HCT116 (cell line): ENCODE data around the gene PGM2L1. TPM values are rescaled to one million over a fixed set of nuclear protein-coding genes. Genes with fewer than 3 reads are reported as not detected.

Experiments
- ATAC-seq: fragments of 200-7000 bp; cut with Tn5 transposase; 2 replicates; pipeline ENCODE4 v1.9.1; 2020; ENCODE audit warnings: mild to moderate bottlenecking, moderate library complexity
- BruUV-seq: library from RNA; stranded (reverse); fragments of 400-500 nt; replicated peaks from 2 replicates; lab custom pipeline; 2021; lab: Mats Ljungman, UMichigan
- CTCF ChIA-PET: fragments of 300-600 bp; sonication (Branson Sonifier 250); formaldehyde crosslinking; loops from one replicate; lab custom pipeline; 2021; ENCODE audit warnings: antibody characterized with exemption; lab: Charles Lee
- POLR2A ChIA-PET: fragments of 300-600, 350-600 bp; sonication (Branson Sonifier 250); formaldehyde crosslinking; loops from one replicate; lab custom pipeline; 2021; ENCODE audit warnings: antibody characterized with exemption; lab: Charles Lee
- RAD21 ChIA-PET, 2 experiments: fragments of 300-600 bp; sonication (Branson Sonifier 250); formaldehyde crosslinking; loops; one replicate each; lab custom pipeline; 2023; ENCODE audit warnings: low total read pairs in 2 of 2; ENCODE audit not compliant: uncharacterized antibody in 2 of 2, unreplicated experiment in 2 of 2, low non-redundant PET in 1 of 2; lab: Charles Lee
- DNase-seq: peaks from one replicate; pipeline ENCODE4 v3.0.0-alpha.2; 2010; ENCODE audit warnings: low read depth, low spot score
- H2AFZ ChIP-seq: fragments of 200-600 bp; shearing (Covaris generic), sonication (generic); 2 replicates; pipeline ENCODE4 v1.6.1; 2017; ENCODE audit warnings: low read depth, mixed run types, mixed read lengths, antibody characterized with exemption, low read length; ENCODE audit not compliant: poor library complexity, severe bottlenecking
- H3K27ac ChIP-seq: 2 replicates; pipeline ENCODE4 v1.5.1; 2012; ENCODE audit warnings: low read depth, low read length
- H3K27me3 ChIP-seq: fragments of 200-600 bp; sonication (generic); 2 replicates; pipeline ENCODE4 v1.6.1; 2016; ENCODE audit warnings: mixed run types, low read length, mixed read lengths; ENCODE audit not compliant: insufficient read depth
- H3K36me3 ChIP-seq, 2 experiments: fragments of 200-500 bp in 1 of 2; fragments of 200-600 bp in 1 of 2; sonication (Bioruptor generic) in 1 of 2; sonication (generic) in 1 of 2; 2 replicates each; pipeline versions ENCODE4 v1.5.1 to v1.6.1; 2014 to 2016; ENCODE audit warnings: low read length in 2 of 2, inconsistent platforms in 1 of 2, mixed read lengths in 1 of 2, mixed run types in 1 of 2; ENCODE audit not compliant: insufficient read depth in 2 of 2, control insufficient read depth in 1 of 2
- H3K4me1 ChIP-seq, 2 experiments: fragments of 200-600 bp in 1 of 2; sonication (generic) in 1 of 2; 2 replicates each; pipeline versions ENCODE4 v1.5.1 to v1.6.1; 2012 to 2017; ENCODE audit warnings: low read length in 2 of 2, inconsistent platforms in 1 of 2, mild to moderate bottlenecking in 1 of 2, mixed read lengths in 1 of 2, mixed run types in 1 of 2, moderate library complexity in 1 of 2; ENCODE audit not compliant: insufficient read depth in 2 of 2, control insufficient read depth in 1 of 2
- H3K4me2 ChIP-seq: fragments of 200-600 bp; sonication (generic); 2 replicates; pipeline ENCODE4 v1.6.1; 2017; ENCODE audit warnings: mixed run types, low read length, mixed read lengths
- H3K4me3 ChIP-seq, 2 experiments: fragments of 200-600 bp in 1 of 2; sonication (generic) in 1 of 2; replicated peaks in 1 of 2; 2 replicates each; pipeline ENCODE4 v1.5.1; 2011 to 2016; ENCODE audit warnings: low read length in 2 of 2, control low read depth in 1 of 2, low read depth in 1 of 2, mild to moderate bottlenecking in 1 of 2, mixed read lengths in 1 of 2, mixed run types in 1 of 2
- H3K79me2 ChIP-seq: fragments of 200-600 bp; sonication (generic); 2 replicates; pipeline ENCODE4 v1.6.1; 2017; ENCODE audit warnings: mild to moderate bottlenecking, mixed run types, low read length, moderate library complexity, mixed read lengths; ENCODE audit not compliant: insufficient read depth
- H3K9ac ChIP-seq: fragments of 200-600 bp; sonication (generic); 2 replicates; pipeline ENCODE4 v1.6.1; 2016; ENCODE audit warnings: low read length, mixed read lengths
- H3K9me2 ChIP-seq: fragments of 200-600 bp; sonication (generic), shearing (Covaris generic); 2 replicates; pipeline ENCODE4 v1.6.1; 2017; ENCODE audit warnings: mixed run types, mild to moderate bottlenecking, moderate library complexity; ENCODE audit not compliant: insufficient read depth
- H3K9me3 ChIP-seq, 2 experiments: fragments of 200-500 bp in 1 of 2; fragments of 200-600 bp in 1 of 2; sonication (Bioruptor generic) in 1 of 2; sonication (generic) in 1 of 2; 2 replicates each; pipeline ENCODE4 v1.6.1; 2014 to 2017; ENCODE audit warnings: low read length in 2 of 2, mixed read lengths in 2 of 2, inconsistent platforms in 1 of 2, low read depth in 1 of 2, mild to moderate bottlenecking in 1 of 2, mixed run types in 1 of 2, moderate library complexity in 1 of 2; ENCODE audit not compliant: control insufficient read depth in 1 of 2, insufficient read depth in 1 of 2
- H4K20me1 ChIP-seq: fragments of 200-600 bp; sonication (generic), shearing (Covaris generic); 2 replicates; pipeline ENCODE4 v1.6.1; 2017; ENCODE audit warnings: mixed run types, mild to moderate bottlenecking, moderate library complexity; ENCODE audit not compliant: insufficient read depth
- CBX3 ChIP-seq: IDR thresholded peaks from 2 replicates; pipeline ENCODE4 v1.6.1; 2012; ENCODE audit warnings: low read depth
- EZH2 ChIP-seq: fragments of 200-600 bp; sonication (generic); IDR thresholded peaks from 2 replicates; pipeline ENCODE4 v1.6.1; 2017; ENCODE audit warnings: antibody characterized with exemption, mixed run types
- EZH2phosphoT487 ChIP-seq: fragments of 200-600 bp; IDR thresholded peaks from 2 replicates; pipeline ENCODE4 v1.6.1; 2018; ENCODE audit warnings: antibody characterized with exemption, borderline replicate concordance
- POLR2A ChIP-seq: IDR thresholded peaks from 2 replicates; pipeline ENCODE4 v1.7.0; 2011; ENCODE audit warnings: borderline replicate concordance; ENCODE audit not compliant: insufficient read depth, insufficient read length; ENCODE audit errors: extremely low read depth
- SIN3A ChIP-seq: IDR thresholded peaks from 2 replicates; pipeline ENCODE4 v1.6.1; 2012; ENCODE audit warnings: low read depth
- SP1 ChIP-seq: IDR thresholded peaks from 2 replicates; pipeline ENCODE4 v1.6.1; 2012; ENCODE audit warnings: low read depth
- YY1 ChIP-seq: IDR thresholded peaks from 2 replicates; pipeline ENCODE4 v1.6.1; 2011; ENCODE audit warnings: low read length, low read depth, moderate library complexity, mild to moderate bottlenecking; ENCODE audit not compliant: insufficient replicate concordance; ENCODE audit errors: extremely low read depth
- ZNF274 ChIP-seq: fragments of 200-500 bp; sonication (Bioruptor generic); IDR thresholded peaks from 2 replicates; pipeline ENCODE4 v1.6.1; 2014; ENCODE audit warnings: mild to moderate bottlenecking, low read depth, low read length, inconsistent platforms
- intact Hi-C: fragments of 100-400 bp; cut with micrococcal nuclease; formaldehyde crosslinking; loops from 2 replicates; pipeline ENCODE4 v1.10.0; 2022
- total RNA-seq: library from RNA; stranded (reverse); gene quantifications from one replicate; pipeline ENCODE4 v1.2.1, GENCODE V29; 2021; ENCODE audit not compliant: unreplicated experiment
- TF ChIP-seq, protein P1 (sequence below), 3 experiments: fragments of 200-600 bp in 1 of 3; sonication (generic) in 1 of 3; IDR thresholded peaks in 2 of 3; conservative IDR thresholded peaks in 1 of 3; 2 replicates each; pipeline ENCODE4 v1.5.1; 2012 to 2017; ENCODE audit warnings: low read depth in 2 of 3, low read length in 2 of 3, antibody characterized with exemption in 1 of 3, borderline replicate concordance in 1 of 3, control low read depth in 1 of 3, mild to moderate bottlenecking in 1 of 3, mixed read lengths in 1 of 3, mixed run types in 1 of 3, moderate library complexity in 1 of 3; ENCODE audit not compliant: insufficient read depth in 1 of 3
- TF ChIP-seq, protein P2 (sequence below): IDR thresholded peaks from 2 replicates; pipeline ENCODE4 v1.6.1; 2012
- TF ChIP-seq, protein P3 (sequence below): IDR thresholded peaks from 2 replicates; pipeline ENCODE4 v1.6.1; 2012
- TF ChIP-seq, protein P4 (sequence below): IDR thresholded peaks from 2 replicates; pipeline ENCODE4 v1.6.1; 2011; ENCODE audit warnings: mild to moderate bottlenecking, low read length, moderate library complexity; ENCODE audit not compliant: insufficient replicate concordance; ENCODE audit errors: extremely low read depth
- TF ChIP-seq, protein P5 (sequence below): IDR thresholded peaks from 2 replicates; pipeline ENCODE4 v1.6.1; 2012; ENCODE audit warnings: low read depth

PGM2L1 gene
- total RNA-seq, 1 experiment from 2014 or later = 4.9 TPM

DNA sequence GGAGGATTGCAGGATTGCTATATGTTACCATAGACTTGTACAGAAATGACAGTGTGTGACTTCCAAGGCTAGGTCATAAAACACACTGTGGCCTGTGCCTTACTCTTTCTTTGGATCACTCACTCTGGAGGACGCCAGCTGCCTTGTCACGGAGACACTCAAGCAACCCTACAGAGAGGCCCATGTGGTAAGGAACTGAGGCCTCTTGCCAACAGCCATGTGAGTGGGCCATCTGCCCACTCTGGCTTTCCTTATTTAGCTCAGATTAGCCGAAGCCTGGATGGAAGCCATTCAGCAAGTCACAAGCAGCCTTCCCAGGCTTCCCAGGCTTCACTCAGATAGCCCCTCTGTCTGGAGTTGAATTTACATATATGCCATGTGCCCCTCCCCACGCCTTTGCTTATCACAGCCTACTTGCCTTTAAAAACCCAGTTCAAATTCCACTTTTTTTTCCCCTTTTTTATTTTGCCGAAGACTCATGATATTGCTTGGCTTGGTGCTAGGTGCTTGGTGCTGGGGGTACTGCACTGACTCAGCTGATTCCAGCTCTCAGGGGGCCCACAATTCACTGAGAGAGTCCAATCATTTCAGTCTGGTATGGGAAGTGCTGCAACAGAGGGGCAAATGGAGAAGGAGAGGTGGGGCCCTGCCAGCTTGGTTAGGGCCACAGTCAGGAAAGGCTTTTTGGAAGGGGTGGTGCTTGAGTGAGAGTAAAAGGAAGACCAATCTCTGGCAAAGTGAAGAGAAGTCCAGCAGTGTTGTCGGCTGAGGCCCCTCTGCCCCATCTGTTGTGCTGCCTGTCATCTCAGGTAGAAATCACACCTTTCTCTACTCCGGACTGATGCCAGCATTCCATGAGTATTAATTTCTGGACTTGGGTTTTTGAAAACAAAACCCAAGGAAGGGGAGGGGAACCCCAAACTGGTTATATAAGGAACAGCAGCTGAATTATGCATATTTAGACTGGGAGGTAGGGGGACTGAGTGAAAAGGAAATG, 72.3 kb downstream of the PGM2L1 start (continued):
- TF ChIP-seq, protein P1, sequence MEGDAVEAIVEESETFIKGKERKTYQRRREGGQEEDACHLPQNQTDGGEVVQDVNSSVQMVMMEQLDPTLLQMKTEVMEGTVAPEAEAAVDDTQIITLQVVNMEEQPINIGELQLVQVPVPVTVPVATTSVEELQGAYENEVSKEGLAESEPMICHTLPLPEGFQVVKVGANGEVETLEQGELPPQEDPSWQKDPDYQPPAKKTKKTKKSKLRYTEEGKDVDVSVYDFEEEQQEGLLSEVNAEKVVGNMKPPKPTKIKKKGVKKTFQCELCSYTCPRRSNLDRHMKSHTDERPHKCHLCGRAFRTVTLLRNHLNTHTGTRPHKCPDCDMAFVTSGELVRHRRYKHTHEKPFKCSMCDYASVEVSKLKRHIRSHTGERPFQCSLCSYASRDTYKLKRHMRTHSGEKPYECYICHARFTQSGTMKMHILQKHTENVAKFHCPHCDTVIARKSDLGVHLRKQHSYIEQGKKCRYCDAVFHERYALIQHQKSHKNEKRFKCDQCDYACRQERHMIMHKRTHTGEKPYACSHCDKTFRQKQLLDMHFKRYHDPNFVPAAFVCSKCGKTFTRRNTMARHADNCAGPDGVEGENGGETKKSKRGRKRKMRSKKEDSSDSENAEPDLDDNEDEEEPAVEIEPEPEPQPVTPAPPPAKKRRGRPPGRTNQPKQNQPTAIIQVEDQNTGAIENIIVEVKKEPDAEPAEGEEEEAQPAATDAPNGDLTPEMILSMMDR (IDR thresholded peaks at IDR 0.05 in 2 of 3, conservative IDR thresholded peaks at IDR 0.05 in 1 of 3; ENCODE audit: borderline replicate concordance in 1 of 3, insufficient read depth in 1 of 3, low read depth in 2 of 3, low read length in 2 of 3) = no peak
- TF ChIP-seq, all 23 proteins: peak for 0

DNA sequence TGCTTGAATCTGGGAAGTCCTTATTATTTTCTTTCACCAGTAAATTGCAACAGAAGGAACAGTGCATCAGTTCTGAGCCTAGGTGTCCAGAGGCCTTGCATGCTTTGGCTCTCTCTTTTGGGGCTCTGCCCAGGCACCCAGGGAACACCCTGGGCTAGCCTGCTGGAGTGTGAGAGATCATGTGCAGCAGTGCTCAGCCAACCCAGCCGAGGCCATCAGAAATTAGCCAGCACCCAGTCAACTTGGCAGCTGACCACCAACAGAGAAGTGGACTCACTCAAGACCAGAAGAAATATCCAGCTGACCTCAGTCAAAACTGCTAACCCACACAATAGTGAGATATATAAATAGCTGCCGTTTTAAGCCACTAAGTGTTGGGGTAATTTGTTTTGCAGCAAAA, 75.6 kb downstream of the PGM2L1 start:
- ChIA-PET CTCF (interaction anchor here (0.6 kb wide), 1 partner anchor 127 kb away, joined by 3 read pairs; no protein-coding TSS in a partner anchor), RAD21 (no interaction called here), POLR2A (no interaction called here)
- DNase-seq = no peak
- H3K4me1 ChIP-seq = no peaks in the 10 kb centered on the region
- H3K27ac ChIP-seq = no peak overlapping the region
- H3K9ac ChIP-seq = no peak overlapping the region
- H3K27me3 ChIP-seq = no peaks in the 10 kb centered on the region
- no peak overlapping the region for H3K4me3 ChIP-seq
- ATAC-seq = no peak
- no peaks in the 10 kb centered on the region for H3K9me3 ChIP-seq
- no peaks in the 10 kb centered on the region for H3K36me3 ChIP-seq
- no peak overlapping the region for H2AFZ ChIP-seq
- H3K9me2 ChIP-seq = no peaks in the 10 kb centered on the region; the same call in 1 of the 2 replicates
- H3K4me2 ChIP-seq = no peak overlapping the region
- no peaks in the 10 kb centered on the region for H4K20me1 ChIP-seq
- BruUV-seq = no TSS peak
- intact Hi-C loops = no loop called here
- H3K79me2 ChIP-seq = no peaks in the 10 kb centered on the region
- TF ChIP-seq YY1 (no peak), SP1 (no peak), EZH2phosphoT487 (no peak), SIN3A (no peak), POLR2A (no peak), EZH2 (no peak), ZNF274 (no peak), CBX3 (no peak)
- TF ChIP-seq, protein P2, sequence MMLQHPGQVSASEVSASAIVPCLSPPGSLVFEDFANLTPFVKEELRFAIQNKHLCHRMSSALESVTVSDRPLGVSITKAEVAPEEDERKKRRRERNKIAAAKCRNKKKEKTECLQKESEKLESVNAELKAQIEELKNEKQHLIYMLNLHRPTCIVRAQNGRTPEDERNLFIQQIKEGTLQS = no peak
- TF ChIP-seq, protein P3, sequence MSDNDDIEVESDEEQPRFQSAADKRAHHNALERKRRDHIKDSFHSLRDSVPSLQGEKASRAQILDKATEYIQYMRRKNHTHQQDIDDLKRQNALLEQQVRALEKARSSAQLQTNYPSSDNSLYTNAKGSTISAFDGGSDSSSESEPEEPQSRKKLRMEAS = no peak
- TF ChIP-seq, protein P4, sequence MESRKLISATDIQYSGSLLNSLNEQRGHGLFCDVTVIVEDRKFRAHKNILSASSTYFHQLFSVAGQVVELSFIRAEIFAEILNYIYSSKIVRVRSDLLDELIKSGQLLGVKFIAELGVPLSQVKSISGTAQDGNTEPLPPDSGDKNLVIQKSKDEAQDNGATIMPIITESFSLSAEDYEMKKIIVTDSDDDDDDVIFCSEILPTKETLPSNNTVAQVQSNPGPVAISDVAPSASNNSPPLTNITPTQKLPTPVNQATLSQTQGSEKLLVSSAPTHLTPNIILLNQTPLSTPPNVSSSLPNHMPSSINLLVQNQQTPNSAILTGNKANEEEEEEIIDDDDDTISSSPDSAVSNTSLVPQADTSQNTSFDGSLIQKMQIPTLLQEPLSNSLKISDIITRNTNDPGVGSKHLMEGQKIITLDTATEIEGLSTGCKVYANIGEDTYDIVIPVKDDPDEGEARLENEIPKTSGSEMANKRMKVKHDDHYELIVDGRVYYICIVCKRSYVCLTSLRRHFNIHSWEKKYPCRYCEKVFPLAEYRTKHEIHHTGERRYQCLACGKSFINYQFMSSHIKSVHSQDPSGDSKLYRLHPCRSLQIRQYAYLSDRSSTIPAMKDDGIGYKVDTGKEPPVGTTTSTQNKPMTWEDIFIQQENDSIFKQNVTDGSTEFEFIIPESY = no peak
- TF ChIP-seq, protein P5, sequence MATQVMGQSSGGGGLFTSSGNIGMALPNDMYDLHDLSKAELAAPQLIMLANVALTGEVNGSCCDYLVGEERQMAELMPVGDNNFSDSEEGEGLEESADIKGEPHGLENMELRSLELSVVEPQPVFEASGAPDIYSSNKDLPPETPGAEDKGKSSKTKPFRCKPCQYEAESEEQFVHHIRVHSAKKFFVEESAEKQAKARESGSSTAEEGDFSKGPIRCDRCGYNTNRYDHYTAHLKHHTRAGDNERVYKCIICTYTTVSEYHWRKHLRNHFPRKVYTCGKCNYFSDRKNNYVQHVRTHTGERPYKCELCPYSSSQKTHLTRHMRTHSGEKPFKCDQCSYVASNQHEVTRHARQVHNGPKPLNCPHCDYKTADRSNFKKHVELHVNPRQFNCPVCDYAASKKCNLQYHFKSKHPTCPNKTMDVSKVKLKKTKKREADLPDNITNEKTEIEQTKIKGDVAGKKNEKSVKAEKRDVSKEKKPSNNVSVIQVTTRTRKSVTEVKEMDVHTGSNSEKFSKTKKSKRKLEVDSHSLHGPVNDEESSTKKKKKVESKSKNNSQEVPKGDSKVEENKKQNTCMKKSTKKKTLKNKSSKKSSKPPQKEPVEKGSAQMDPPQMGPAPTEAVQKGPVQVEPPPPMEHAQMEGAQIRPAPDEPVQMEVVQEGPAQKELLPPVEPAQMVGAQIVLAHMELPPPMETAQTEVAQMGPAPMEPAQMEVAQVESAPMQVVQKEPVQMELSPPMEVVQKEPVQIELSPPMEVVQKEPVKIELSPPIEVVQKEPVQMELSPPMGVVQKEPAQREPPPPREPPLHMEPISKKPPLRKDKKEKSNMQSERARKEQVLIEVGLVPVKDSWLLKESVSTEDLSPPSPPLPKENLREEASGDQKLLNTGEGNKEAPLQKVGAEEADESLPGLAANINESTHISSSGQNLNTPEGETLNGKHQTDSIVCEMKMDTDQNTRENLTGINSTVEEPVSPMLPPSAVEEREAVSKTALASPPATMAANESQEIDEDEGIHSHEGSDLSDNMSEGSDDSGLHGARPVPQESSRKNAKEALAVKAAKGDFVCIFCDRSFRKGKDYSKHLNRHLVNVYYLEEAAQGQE = no peak
